ENCODE results near the gene DISC1.

GRCh38 chr1:231665101-231665500, 38.5 kb downstream of the DISC1 start:
- TF ChIP-seq MYC (IDR thresholded peaks at IDR 0.05; ENCODE audit: low read depth, low read length) (no peak), POLR2A (IDR thresholded peaks at IDR 0.05; ENCODE audit: extremely low read depth, insufficient read length) (no peak)

All from NB4 (cell line).